D721Med (cell line): ENCODE results near the gene RIMS4.

Source experiments
- DNase-seq: peaks from one replicate; pipeline ENCODE4 v3.0.0; 2011; ENCODE audit warnings: low spot score; ENCODE audit not compliant: insufficient read length
- FAIRE-seq: peaks from 2 replicates; lab custom pipeline; 2011; peaks lifted over from hg19 to GRCh38; lab: Jason Lieb, UNC
- TF ChIP-seq, protein P1 (sequence below): IDR thresholded peaks from 2 replicates; pipeline ENCODE4 v1.5.1; 2012; ENCODE audit warnings: mild to moderate bottlenecking, control low read depth; ENCODE audit not compliant: insufficient read depth; ENCODE audit errors: missing control alignments

The RIMS4 gene

GRCh38 chr20:44817143-44817910, 7.0 kb upstream of the RIMS4 start:
- DNase-seq (no peak), FAIRE-seq (no peak)
- TF ChIP-seq, protein P1, sequence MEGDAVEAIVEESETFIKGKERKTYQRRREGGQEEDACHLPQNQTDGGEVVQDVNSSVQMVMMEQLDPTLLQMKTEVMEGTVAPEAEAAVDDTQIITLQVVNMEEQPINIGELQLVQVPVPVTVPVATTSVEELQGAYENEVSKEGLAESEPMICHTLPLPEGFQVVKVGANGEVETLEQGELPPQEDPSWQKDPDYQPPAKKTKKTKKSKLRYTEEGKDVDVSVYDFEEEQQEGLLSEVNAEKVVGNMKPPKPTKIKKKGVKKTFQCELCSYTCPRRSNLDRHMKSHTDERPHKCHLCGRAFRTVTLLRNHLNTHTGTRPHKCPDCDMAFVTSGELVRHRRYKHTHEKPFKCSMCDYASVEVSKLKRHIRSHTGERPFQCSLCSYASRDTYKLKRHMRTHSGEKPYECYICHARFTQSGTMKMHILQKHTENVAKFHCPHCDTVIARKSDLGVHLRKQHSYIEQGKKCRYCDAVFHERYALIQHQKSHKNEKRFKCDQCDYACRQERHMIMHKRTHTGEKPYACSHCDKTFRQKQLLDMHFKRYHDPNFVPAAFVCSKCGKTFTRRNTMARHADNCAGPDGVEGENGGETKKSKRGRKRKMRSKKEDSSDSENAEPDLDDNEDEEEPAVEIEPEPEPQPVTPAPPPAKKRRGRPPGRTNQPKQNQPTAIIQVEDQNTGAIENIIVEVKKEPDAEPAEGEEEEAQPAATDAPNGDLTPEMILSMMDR: no peak

DNA sequence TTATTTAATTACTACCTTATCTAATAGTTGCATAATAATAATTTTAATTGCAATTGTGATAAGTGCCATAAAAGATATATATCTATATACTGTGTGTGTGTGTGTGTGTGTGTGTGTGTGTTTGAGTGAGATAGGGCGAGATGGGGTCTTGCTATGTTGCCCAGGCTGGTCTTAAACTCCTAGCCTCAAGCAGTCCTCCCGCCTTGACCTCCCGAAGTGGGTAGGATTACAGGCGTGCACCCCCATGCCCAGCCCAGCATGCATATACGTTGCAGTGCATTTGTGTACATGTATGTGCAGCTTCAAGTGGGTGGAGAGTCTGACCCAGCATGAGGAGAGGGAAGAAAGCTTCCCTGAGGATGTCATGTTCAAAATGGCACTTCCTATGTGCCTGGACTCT, 4.6 kb upstream of the RIMS4 start:
- DNase-seq (no peak), FAIRE-seq (no peak)
- TF ChIP-seq, protein P1: no peak

- TF ChIP-seq, protein P1: no peak
- FAIRE-seq (no peak), DNase-seq (no peak)
Measured at GRCh38 chr20:44811150-44811685, 872 bp upstream of the RIMS4 start.

- DNase-seq: no peak
- FAIRE-seq: no peak
- TF ChIP-seq, protein P1: no peak
Measured at GRCh38 chr20:44810061-44810390, 320 bp downstream of the RIMS4 start.

GRCh38 chr20:44809380-44810060, 826 bp downstream of the RIMS4 start:
- FAIRE-seq (no peak), DNase-seq (no peak)
- TF ChIP-seq, protein P1: no peak

GRCh38 chr20:44807684-44808056, 2.7 kb downstream of the RIMS4 start:
- FAIRE-seq (no peak), DNase-seq (no peak)
- TF ChIP-seq, protein P1: no peak
